Small intestine (tissue), 7 donors: ENCODE measurements around the gene TMEM154. TPM values are rescaled to one million over a fixed set of nuclear protein-coding genes. Genes with fewer than 3 reads are reported as not detected.

Experiments used
- DNase-seq, 2 donors: peaks; one replicate each; pipeline versions ENCODE4 v3.0.0 to v3.0.0-alpha.2; 2013
- FAIRE-seq: peaks from 2 replicates; lab custom pipeline; 2012; peaks lifted over from hg19 to GRCh38; lab: Jason Lieb, UNC
- H3K27ac ChIP-seq, 3 donors: one replicate each; pipeline ENCODE4 v1.5.1; 2013; ENCODE audit warnings: low read length in 2 of 3, mild to moderate bottlenecking in 2 of 3, control low read depth in 1 of 3, inconsistent platforms in 1 of 3, low read depth in 1 of 3, moderate library complexity in 1 of 3
- H3K27me3 ChIP-seq, 3 donors: one replicate each; pipeline ENCODE4 v1.6.1; 2013; ENCODE audit warnings: low read length in 3 of 3, inconsistent platforms in 1 of 3; ENCODE audit not compliant: control insufficient read depth in 3 of 3, insufficient read depth in 3 of 3
- H3K36me3 ChIP-seq, 3 donors: one replicate each; pipeline ENCODE4 v1.6.1; 2013; ENCODE audit warnings: low read length in 3 of 3, inconsistent platforms in 1 of 3, low read depth in 1 of 3, mild to moderate bottlenecking in 1 of 3, moderate library complexity in 1 of 3; ENCODE audit not compliant: control insufficient read depth in 3 of 3, insufficient read depth in 2 of 3
- H3K4me1 ChIP-seq, 3 donors: one replicate each; pipeline ENCODE4 v1.6.1; 2013; ENCODE audit warnings: low read length in 2 of 3, inconsistent platforms in 1 of 3, low read depth in 1 of 3, mild to moderate bottlenecking in 1 of 3, moderate library complexity in 1 of 3; ENCODE audit not compliant: control insufficient read depth in 3 of 3, insufficient read depth in 2 of 3
- H3K4me3 ChIP-seq, 3 donors: one replicate each; pipeline ENCODE4 v1.5.1; 2013; ENCODE audit warnings: low read length in 3 of 3, control low read depth in 1 of 3, inconsistent platforms in 1 of 3, low read depth in 1 of 3, mild to moderate bottlenecking in 1 of 3, moderate library complexity in 1 of 3
- H3K9me3 ChIP-seq, 2 donors: one replicate each; pipeline ENCODE4 v1.6.1; 2013; ENCODE audit warnings: low read depth in 1 of 2, low read length in 1 of 2; ENCODE audit not compliant: control insufficient read depth in 2 of 2, insufficient read depth in 1 of 2
- WGBS, 3 donors: extraction: QIAGEN DNeasy Blood & Tissue Kit; methylation state at CpG; one replicate each; pipeline ENCODE4 v1.1.7; 2013; 5-methylcytosine and 5-hydroxymethylcytosine counted together
- polyA plus RNA-seq, 4 donors: library from polyadenylated mRNA; stranded (reverse) in 3 of 4; unstranded in 1 of 4; fragments of 200-250 nt in 3 of 4; fragments of 120-200 nt in 1 of 4; gene quantifications; one replicate each; pipeline versions ENCODE4 v1.2.1 to v1.2.3, GENCODE V29; 2013
- donor health status: healthy with polysubstance abuse.
- donor health status: control.
- donor health status: control.
- donor health status: Bipolar disorder and iron deficiency.
- donor health status: healthy.

The TMEM154 gene
- polyA plus RNA-seq, 4 donors: under 0.01 to 3.8 (median 0.91) TPM

DNA sequence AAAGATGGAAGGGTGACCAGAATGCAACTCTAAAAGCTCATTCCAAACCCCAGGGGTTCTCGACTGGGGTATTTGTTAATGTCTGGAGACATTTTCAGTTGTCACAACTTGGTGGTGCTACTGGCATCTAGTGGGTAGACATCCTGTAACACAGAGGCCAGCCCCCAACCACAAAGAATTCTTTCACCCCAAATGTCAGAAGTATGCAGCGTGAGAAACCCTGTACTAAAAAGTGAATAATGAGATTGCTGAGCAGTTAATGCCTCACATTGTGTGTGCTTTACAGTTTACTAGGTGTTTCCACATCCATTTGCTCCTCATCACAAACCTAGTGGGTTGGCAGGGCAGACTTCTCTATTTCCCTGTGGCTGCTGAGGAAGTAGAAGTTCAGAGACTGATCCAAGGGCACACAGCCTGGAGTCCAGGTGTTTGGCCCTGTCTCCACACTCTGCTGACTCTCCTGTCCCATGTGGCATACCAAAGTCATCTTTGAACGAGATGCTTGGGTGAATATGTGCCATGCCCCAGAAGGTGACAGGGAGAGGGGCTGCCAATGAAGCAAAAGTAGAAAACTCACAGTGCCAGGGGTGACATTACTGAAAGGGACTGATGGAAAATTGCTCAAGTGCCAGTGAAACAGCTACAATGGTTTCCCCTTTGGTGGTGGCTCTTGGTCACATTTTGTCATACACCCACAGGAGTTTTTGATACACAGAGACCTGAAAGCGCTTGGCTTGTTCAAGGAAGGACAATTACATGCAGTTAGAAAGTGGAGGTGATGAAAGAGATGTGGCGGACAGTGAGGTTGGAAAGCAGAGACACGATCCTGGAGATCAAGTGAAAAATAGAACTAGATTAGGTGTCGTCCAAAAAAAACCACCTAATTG lies 10.1 kb upstream of the TMEM154 start:
- no peaks in the 10 kb centered on the region for H3K27me3 ChIP-seq
- WGBS, 3 donors: 73 to 83% (median 75%) methylated on average over 7 of the region's 7 CpGs
- DNase-seq (no peak), FAIRE-seq (no peak)
- H3K9me3 ChIP-seq: no peaks in the 10 kb centered on the region
- H3K4me3 ChIP-seq: no peak overlapping the region
- peaks cover 0 to 16% (median 2%) of the 10 kb centered on the region in 3 donors for H3K4me1 ChIP-seq
- no peaks in the 10 kb centered on the region for H3K36me3 ChIP-seq
- H3K27ac ChIP-seq: no peak overlapping the region

DNA sequence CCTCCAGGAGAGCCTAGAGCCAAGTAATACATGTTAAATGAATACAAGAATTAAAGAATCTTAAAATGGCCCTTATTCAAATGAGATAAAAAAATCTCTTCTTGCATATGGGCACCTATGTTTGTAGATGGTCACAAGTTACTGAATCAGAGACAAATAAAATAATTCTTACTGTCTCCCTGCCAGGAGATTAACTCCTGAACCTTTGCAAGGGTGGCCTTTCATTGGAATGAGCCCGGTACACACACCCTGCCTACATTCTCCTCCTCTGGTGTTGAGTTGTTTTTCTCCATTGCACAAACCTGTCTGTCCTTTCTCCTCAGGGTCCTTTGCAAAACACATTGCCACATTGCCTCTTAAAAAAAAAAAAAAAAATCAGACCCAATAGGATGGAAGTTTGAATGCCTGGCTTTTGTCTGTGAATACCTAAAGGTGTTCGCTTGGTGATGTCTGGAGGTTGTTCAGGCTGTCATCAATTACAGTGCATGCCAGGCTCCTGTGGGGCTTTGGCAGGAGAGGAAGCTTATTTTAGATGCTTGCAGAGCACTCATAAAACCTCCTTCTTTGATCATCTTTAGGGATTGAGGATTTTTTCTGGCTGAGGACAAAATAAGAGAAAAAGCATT lies 8.3 kb upstream of the TMEM154 start:
- FAIRE-seq (no peak), DNase-seq (no peak)
- Histone ChIP-seq H3K27me3 (no peaks in the 10 kb centered on the region), H3K4me3 (no peak overlapping the region), H3K9me3 (no peaks in the 10 kb centered on the region), H3K36me3 (no peaks in the 10 kb centered on the region), H3K4me1 (peaks cover 0 to 16% (median 2%) of the 10 kb centered on the region in 3 donors), H3K27ac (no peak overlapping the region)
- WGBS, 3 donors: 77 to 94% (median 82%) methylated on average over 2 of the region's 2 CpGs

DNA sequence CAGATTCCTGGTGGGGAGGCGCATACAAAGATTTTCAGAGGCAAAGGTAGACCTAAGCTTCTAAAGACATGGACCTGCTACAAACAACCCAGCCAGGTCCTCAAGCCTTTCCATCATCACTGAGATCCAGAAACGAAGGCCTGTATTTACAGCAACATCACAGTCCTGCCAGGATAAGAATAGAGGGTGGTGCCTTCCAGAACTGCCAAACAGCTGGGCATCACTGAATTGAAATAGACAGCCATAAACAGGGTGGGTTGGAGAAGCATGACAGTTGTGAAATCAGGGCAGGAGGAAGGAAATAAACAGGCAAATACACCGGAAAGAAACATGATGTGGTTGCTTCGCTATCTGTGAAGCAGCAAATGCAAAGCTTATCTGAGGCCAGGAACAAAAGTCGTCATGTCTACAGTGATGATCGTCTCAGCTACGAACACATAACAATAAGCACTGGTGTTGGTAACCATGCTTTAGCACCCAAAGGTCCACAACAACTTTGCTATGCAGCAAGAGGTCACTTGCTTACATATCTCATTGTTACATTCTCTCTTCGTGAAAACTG lies 6.7 kb upstream of the TMEM154 start:
- Histone ChIP-seq H3K27ac (no peak overlapping the region), H3K36me3 (no peaks in the 10 kb centered on the region), H3K4me3 (no peak overlapping the region), H3K9me3 (no peaks in the 10 kb centered on the region), H3K27me3 (no peaks in the 10 kb centered on the region), H3K4me1 (peaks cover 0 to 16% (median 2%) of the 10 kb centered on the region in 3 donors)
- no peak for FAIRE-seq
- no peak for DNase-seq
- WGBS, 3 donors: 75 to 84% (median 82%) methylated on average over 8 of the region's 8 CpGs

DNA sequence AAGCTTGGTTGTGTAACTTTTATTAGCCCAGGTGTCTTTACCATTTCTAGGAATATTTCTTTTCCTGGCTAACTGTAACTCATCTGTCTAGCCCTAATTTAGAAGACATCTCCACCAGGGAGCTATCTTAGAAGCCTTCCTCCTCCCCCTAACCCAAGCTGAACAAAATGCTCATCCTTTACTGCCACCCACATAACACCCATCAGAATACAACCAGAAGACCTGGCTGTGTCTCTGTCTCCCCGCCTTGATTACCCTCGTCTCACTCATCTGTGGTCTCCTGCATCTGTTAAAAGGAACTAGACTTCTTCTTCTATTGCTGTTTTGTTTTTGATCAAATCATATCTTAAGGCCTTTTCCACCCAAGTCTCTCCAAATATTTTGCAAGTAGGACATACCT lies 4.8 kb upstream of the TMEM154 start:
- WGBS, 3 donors: 67 to 89% (median 70%) methylated on average over 2 of the region's 2 CpGs
- DNase-seq (no peak), FAIRE-seq (no peak)
- H3K36me3 ChIP-seq: no peaks in the 10 kb centered on the region
- no peaks in the 10 kb centered on the region for H3K27me3 ChIP-seq
- no peaks in the 10 kb centered on the region for H3K4me1 ChIP-seq
- no peaks in the 10 kb centered on the region for H3K9me3 ChIP-seq
- H3K27ac ChIP-seq: no peak overlapping the region
- no peak overlapping the region for H3K4me3 ChIP-seq

DNA sequence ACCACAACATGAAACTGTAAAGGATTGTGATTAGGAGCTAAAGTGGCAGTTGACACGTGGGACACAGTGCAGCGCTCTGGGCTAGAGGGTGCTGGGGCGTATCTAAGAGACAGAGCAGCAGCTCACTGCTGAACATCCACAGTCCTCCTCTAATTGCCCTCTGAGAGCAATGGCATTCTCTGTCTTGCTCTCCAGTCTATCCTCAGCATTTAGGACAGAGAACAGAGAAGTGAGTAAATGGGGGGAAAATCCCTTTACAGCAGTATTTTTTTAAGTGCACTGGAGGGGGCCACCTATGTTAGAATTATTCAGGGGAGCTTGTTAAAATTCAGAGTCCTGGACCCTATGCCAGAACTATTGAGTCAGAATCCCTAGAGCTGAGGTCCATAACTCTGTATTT lies 4.2 kb upstream of the TMEM154 start:
- Histone ChIP-seq H3K36me3 (no peaks in the 10 kb centered on the region), H3K4me3 (no peak overlapping the region), H3K4me1 (no peaks in the 10 kb centered on the region), H3K27me3 (no peaks in the 10 kb centered on the region), H3K27ac (no peak overlapping the region), H3K9me3 (no peaks in the 10 kb centered on the region)
- 63 to 86% (median 76%) methylated on average over 3 of the region's 3 CpGs for WGBS, 3 donors
- FAIRE-seq: no peak
- DNase-seq: no peak

DNA sequence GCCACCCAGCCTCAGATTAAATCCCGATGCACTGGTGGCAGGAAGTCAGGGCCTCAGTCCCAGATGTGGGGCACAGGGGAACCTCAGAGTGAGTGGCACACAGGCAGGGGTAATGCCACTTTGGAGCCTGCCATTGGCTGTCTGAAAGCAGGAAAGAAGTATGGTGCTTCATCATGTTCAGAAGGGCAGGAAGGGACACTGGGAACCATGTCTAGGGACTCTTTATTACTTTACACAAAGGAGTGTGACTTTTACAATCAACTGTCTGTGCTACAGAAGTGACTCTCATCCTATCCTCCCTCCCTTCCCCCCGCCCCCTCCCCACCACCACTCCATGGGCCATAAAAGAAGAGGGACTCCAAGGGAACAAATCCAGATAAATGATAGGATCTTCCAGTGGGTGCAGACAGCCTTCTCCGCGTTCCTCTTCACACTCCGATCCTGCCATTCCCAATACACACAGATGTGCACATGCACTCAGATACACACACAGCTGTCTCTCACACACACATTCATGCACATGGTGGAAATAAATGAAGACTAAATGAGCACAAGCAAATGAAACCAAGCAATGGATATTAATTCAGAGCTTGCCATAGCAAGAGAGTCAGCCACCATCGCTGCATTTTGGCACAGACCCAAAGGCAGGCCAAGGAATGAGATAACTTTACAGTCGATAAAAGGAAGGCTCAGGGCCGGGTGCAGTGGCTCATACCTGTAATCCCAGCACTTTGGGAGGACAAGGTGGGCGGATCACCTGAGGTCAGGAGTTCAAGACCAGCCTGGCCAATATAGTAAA lies 2.5 kb upstream of the TMEM154 start:
- DNase-seq: peak; percentile 39 to 50
- H3K36me3 ChIP-seq: no peaks in the 10 kb centered on the region
- 54 to 70% (median 63%) methylated on average over 9 of the region's 9 CpGs for WGBS, 3 donors
- H3K27ac ChIP-seq: no peak overlapping the region
- H3K9me3 ChIP-seq: no peaks in the 10 kb centered on the region
- H3K27me3 ChIP-seq: peaks cover 0 to 3% (median 0%) of the 10 kb centered on the region in 3 donors
- no peaks in the 10 kb centered on the region for H3K4me1 ChIP-seq
- no peak overlapping the region for H3K4me3 ChIP-seq
- FAIRE-seq: no peak

DNA sequence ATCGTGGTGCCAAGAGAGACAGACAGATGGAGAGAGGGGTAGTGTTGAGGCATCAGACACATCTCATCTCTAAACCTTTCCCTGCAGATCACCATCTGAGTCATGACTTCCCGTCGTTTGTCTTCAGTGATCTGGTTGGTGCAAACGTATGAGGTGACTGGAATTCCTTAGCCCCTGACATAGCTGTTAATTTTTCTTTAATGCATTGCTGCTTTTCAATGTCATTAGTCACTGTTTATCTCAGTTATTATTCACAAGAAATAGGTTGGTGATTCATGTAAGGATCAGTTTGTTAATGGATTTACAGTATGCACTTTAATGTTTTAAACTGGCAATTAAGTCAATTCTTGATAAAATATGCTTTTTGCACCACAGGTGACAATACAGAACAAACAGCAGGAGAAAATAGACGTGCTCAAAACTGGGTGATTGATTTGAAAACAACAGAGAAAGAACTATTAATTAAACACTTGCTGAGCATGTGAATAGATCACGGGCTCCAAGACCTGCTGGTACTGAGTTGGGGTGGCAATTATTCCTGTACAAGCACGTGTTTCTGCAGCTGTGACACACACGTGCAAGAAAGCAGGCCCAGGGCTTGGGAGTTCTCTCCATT lies 1.3 kb upstream of the TMEM154 start:
- WGBS, 3 donors: 61 to 64% (median 63%) methylated on average over 8 of the region's 8 CpGs
- Histone ChIP-seq H3K27ac (no peak overlapping the region), H3K4me3 (no peak overlapping the region), H3K27me3 (peaks cover 0 to 3% (median 0%) of the 10 kb centered on the region in 3 donors), H3K36me3 (no peaks in the 10 kb centered on the region), H3K9me3 (no peaks in the 10 kb centered on the region), H3K4me1 (no peaks in the 10 kb centered on the region)
- FAIRE-seq (no peak), DNase-seq (no peak)
